Bone marrow (tissue), 2 donors: Measurements from ENCODE around the gene ESPNL.

Source experiments
- DNase-seq, 2 donors: peaks; one replicate each; lab custom pipeline; 2025; lab: John Stamatoyannopoulos, UW

The ESPNL gene

DNA sequence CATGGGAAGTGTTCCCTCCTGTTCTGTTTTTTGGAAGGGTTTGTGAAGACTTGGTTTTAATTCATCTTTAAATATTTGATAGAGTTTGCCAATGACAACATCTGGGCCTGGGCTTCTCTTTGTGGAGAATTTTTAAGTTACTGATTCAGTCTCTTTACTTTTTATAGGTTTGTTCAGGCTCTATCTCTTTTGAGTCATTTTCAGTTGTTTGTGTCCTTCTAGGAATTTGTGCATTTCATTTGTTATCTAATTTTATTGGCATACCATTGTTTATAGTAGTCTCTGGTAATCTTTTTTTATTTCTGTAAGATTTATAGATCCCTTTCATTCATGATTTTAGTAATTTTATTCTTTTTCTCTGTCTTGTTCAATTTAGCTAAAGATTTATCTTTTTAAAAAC lies 24.7 kb upstream of the ESPNL start:
- no peak for DNase-seq

GRCh38 chr2:238077292-238077691 lies 22.8 kb upstream of the ESPNL start:
- DNase-seq = no peak

- no peak for DNase-seq
These were observed 20.2 kb upstream of the ESPNL start for GRCh38 chr2:238079874-238080327.

- DNase-seq = no peak
These were observed 19.6 kb upstream of the ESPNL start for GRCh38 chr2:238080518-238080917.

- DNase-seq = no peak
These were observed 19.0 kb upstream of the ESPNL start for GRCh38 chr2:238081150-238081549.

DNA sequence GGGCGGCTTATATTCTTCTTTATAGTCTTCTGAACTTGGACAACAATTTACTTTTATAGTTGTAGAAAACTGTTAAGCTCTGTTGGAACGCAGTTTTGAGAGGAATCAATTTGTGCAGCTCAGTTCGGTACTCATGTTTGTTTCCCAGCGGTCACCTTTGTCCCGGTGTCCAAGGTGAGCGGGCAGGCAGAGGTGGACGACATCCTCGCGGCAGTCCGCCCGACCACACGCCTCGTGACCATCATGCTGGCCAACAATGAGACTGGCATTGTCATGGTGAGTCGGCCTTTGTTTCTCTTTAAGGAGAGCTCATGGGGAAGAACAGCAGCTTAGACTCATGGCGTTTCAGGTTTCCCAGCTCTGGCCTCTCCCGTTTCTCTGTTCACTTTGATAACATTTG lies 18.6 kb upstream of the ESPNL start:
- no peak for DNase-seq

GRCh38 chr2:238082151-238082550 lies 18.0 kb upstream of the ESPNL start:
- DNase-seq = no peak

DNA sequence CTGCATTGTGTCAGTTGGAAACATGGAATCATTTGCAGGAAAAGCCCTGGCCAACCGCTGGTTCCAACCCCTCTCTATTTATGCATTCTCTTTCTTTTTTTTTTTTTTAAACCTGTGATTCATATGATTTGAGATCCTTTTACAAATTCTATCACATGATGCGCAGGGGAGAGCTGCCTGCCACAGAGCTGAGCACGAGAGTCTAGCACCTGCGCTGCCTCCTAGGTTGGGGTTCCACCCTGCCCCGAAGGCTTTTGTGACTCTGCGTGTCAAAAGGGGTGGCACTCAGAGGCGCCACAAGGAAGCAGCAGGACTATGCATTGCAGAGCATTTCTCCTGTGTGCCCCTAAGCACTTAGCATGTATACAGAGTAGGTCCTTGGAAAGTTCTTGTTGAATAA lies 17.3 kb upstream of the ESPNL start:
- DNase-seq = no peak

DNA sequence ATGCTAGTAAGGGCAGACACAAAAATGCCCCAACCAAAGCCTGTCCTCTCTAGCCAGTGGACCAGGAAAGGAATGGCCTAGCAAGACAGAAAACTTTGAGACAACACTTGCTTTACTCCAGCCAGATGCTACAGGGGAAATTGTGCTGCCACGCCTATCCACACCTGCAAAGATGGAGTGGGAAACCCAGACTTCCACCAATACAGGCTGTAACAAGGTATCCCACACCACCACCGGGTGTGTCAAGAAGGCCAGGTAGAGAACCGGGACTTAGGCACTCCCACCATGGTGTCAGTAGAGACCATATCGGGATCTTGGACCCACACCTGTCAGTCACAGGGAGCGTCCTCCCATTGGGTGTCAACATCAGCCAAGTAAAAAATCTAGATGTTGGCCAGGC lies 16.2 kb upstream of the ESPNL start:
- no peak for DNase-seq

DNA sequence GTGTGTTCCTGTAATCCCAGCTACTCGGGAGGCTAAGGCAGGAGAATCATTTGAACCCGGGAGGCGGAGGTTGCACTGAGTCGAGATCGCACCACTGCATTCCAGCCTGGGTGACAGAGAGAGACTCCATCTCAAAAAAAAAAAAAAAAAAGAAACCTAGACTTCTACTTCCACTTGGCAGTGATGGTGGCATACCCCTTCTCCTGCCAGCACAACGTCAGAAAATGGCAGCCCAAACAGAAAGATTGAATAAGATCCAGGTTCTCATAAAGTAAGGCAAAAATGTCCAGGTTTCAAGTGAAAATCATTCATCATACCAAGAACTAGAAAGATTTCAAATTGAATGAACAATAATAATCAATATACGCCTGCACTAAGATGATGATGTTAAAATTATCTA lies 15.4 kb upstream of the ESPNL start:
- DNase-seq = no peak

DNA sequence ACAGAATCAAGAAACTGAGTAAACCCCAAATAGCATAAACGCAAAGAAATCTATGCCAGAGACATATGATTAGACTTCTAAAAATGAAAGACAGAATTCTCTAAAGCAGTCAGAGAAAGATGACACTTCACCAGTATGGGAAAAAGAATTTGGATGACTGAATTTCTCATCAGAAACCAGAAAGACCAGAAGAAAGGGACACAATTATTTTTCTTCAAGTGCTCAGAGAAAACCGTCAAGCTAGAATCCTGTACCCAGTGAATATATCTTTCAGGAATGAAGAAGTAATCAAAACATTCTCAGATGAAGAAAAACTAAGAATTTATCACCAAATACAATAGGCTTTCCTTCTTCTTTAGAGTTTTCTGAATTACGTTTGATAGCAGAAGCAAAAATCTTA lies 14.2 kb upstream of the ESPNL start:
- no peak for DNase-seq

DNA sequence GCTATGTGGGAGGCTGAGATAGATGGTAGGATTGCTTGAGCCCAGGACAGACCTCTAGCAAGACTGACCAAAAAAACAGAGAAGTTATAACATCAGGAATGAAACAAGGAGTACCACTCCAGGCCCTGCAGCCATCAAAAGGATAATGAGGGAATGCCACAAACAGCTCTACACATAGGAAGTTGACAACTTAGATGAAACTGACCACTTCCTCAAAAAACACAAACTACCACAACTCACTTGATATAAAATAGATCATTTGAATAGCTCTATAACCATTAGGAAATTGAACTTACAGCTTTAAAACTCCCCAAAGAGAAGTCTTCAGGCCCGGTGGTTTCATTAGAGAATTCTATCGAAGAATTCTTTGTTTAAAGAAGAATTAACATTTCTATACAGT lies 12.9 kb upstream of the ESPNL start:
- no peak for DNase-seq

DNA sequence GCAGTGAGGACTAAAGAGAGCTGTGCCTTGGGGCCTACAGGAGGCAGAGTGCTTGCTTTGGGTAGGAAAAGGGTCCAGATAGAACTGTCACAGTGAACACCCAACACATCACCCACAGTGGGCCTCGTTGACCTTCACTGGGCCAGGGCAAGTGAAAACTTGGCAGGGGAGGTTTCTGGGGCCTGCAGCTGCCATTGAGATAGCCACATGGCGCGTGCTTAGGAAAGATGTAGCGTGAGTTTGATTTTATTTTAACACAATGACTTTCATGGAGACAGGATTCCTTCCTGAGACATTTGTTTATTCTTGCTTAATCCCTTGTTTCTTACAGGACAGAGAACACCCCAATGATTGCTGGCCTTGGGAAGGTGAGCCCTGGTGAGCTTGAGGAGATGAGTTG lies 9.3 kb upstream of the ESPNL start:
- DNase-seq = no peak

DNA sequence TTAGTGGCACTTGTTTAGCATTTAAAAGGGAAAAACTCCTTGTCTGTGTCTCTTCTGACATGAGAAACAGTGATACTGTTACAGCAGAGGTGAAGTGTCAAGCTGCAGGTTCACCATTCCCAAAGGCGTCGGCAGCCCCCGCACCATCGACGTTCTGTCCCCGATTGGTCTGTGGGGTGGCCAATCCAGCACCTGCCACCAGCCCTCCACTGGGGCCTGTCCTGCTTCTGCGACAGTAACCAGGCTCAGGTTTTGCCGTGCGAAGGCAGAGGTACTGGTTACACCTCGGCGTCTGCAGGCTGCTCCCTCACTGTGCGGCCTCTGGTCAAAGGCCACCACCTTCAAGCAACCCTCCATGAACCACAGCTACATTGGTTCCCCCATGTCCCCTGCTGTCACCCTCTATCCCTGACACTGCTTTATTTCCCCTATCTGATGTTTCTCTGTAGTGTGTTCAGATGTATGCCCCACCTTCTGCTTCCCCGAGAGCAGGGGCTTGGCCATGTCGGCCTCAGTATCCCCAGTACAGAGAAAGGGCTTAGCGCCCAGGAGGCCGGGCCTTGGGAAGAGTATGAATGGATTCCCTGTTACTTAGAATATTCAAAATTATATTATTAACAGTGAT lies 8.6 kb upstream of the ESPNL start:
- DNase-seq = no peak

- DNase-seq = no peak
These were observed 7.6 kb upstream of the ESPNL start for GRCh38 chr2:238092486-238093035.

DNA sequence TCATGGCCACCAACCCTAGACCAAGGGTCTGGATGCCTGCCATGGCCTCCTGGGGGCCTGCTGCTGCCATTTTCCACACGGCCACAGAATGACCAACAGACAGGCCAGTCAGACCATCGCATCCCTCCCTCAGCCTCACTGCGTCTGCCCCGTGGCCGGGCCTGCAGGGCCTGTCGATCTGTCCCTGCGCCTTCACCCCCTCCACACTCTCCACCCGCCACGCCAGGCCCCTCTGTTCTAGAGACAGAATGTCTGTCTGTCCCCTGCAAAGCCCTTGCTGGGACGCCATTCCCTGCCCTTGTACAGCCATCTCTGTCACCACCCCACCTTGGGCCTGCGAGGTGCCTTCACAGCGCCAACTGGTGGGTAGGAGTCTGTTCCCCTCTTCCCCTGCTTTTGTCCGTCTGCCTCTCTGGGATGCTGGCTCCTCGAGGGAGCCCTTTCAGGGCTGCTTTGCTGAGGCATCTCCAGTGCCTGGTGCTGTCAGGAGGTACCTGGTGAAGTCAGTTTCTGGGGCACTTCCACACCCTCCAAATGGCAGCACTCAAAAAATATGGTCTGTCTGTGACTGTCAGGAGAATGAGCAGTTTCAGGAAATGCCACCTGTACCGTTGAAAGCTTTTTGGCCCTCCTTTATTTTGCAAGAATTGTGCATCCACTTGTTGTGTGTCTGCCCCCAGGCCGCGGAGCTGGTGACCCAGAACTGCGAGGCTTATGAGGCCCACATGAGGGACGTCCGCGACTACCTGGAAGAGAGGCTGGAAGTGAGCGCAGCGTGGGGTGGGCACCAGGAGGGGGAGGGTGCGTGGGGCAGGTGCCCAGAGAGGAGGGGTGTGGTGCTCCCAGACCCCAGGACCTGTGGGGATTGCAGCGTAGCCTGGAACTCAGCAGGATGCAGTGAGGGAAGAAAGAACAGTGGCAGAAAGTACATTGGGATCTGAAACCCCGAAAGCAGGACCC lies 6.7 kb upstream of the ESPNL start:
- DNase-seq = no peak

DNA sequence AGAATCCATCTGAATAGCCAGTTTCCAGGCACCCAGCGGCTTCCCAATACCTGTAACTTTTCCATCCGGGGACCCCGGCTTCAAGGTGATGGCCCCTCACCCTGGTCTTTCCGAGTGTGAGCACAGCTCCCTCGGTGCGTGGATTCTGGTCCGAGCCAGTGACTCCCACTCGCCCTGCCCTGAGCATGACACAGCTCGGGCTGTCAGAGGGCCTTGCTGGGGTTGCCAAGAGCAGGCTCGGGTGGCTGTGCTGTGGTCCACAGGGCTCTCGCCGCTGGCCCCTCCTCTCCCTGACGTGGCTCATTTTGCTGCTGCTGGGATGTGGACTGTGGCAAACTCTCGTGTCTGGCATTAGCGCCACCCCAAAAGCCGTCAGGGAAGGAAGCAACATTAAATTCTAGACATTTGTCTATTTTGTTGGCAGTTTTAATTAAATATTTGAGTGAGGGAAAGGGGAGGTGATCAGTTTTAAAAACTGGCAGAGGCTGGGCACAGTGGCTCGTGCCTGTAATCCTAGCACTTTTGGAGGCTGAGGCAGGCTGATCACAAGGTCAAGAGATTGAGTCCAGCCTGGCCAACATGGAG lies 5.6 kb upstream of the ESPNL start:
- no peak for DNase-seq

DNA sequence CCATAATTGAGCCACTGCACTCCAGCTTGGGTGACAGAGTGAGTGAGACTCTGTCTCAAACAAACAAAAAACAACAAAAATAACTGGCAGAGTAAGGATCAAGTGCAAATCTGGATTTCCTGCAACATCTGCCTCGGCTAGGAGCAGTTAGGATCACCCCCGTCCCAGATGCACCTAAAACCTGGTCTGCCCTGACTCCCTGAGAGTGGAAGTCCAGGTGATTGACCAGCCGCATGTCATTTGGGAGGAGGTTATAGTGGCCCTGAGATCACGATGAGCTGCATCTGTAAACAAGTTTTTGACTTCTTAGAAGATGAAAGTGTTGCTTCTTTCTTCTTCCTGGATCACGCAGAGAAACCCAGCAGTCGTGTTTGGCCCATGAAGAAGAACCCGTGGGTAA lies 5.0 kb upstream of the ESPNL start:
- DNase-seq = no peak

- no peak for DNase-seq
These were observed 3.7 kb upstream of the ESPNL start for GRCh38 chr2:238096311-238097011.

- no peak for DNase-seq
These were observed 2.7 kb upstream of the ESPNL start for GRCh38 chr2:238097201-238097987.
